ENCODE measurements around the gene CYP39A1.

The CYP39A1 gene

DNA sequence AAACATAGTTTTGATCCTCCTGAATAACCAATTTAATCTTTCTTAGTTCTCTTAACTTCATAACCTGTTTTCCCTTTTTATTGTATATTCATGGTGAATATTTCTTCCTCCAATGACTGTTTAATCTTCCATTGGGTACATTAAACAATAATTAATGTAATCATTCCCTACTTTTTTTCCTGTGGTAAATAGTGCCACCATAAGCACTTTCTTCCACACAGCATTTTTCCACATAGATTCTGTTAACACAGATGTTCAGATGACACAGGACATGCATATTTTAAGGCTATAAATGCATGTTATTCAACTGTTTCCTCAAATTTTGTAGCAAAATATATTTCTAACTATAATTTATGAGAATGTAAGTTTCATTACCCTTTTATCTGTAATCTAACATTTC, 61.9 kb downstream of the CYP39A1 start:
- DNase-seq (no peak), ATAC-seq (no peak)

DNA sequence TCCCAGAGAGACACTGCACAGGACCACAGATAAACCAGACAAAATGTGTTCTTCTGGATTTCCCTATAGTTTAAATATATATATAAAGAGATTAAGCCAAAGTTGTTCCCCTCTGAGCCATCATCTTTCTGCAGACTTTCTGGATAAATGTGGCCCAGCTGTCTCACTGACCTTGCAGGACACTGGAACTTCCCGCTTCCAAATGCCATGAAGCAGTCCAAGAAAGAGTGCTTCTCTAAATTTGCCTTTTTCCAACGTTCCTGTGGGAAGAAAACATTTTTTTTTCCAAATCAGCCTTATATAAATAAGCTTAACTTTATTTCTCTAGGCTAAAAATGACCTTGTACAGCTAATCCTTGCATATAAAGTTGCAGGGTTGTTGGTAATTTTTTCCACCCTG, 65.7 kb downstream of the CYP39A1 start:
- DNase-seq (no peak), ATAC-seq (no peak)

- ATAC-seq (no peak), DNase-seq (no peak)
Observed at GRCh38 chr6:46584586-46584985, 68.0 kb downstream of the CYP39A1 start.

GRCh38 chr6:46583721-46584120, 68.9 kb downstream of the CYP39A1 start:
- DNase-seq (no peak), ATAC-seq (no peak)

DNA sequence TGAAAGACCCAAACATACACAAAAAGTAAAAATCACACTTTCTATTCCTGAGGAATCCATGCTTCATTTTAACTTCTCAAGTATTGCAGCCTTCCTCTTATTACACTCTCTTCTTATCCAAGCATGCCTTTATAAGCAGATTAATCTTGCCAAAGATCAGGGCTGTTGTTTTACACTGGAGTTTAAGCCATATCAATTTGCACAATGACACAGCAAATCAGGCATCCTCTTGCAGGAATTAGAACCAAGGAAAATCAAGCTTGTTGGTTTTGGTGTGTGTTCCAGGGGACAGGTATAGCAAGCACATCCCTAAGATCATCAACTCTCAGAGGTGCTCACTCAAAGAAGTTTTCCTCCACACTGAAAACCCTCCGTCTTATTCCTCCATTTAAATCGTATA, 69.5 kb downstream of the CYP39A1 start:
- DNase-seq (no peak), ATAC-seq (no peak)

- no peak for DNase-seq
- no peak for ATAC-seq
Observed at GRCh38 chr6:46581459-46582177, 71.0 kb downstream of the CYP39A1 start.

- DNase-seq (no peak), ATAC-seq (no peak)
Observed at GRCh38 chr6:46575530-46575929, 77.1 kb downstream of the CYP39A1 start.

DNA sequence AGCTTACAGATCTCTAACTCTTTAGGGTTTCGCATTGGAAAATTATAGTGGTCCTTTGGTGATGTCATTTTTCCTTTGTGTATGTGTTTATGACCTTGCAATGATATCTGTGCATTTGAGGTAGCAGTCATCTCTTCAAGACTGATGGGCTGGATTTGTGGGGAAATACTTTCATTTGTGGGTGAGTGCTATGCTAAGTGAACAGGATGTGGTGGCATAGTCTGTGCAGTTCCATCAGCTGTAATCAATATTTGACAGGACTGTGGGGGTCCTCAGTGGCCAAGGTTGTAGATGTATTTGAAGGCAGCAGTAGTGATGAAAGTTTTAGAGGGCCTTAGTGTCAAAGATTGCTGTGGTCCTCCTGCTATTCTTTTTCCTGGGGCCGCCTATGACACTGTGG, 79.5 kb downstream of the CYP39A1 start:
- peak; percentile 57 for ATAC-seq
- no peak for DNase-seq

- DNase-seq (no peak), ATAC-seq (no peak)
Observed at GRCh38 chr6:46565531-46565930, 87.1 kb downstream of the CYP39A1 start.

DNA sequence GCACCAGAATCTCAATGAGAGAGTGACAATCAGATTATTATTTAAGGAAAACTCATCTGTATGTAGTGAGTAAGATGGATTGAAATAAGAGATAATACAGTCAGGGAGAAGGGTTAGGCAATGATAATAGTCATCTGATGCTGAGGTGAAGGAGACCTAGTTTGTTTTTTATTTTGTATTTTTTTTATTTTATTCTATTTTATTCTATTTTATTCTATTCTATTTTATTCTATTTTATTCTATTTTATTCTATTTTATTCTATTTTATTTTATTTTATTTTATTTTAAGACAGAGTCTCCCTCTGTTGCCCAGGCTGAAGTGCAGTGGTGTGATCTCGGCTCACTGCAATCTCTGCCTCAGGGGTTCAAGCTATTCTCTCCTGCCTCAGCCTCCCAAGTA, 88.7 kb downstream of the CYP39A1 start:
- ATAC-seq: no peak
- DNase-seq: no peak

DNA sequence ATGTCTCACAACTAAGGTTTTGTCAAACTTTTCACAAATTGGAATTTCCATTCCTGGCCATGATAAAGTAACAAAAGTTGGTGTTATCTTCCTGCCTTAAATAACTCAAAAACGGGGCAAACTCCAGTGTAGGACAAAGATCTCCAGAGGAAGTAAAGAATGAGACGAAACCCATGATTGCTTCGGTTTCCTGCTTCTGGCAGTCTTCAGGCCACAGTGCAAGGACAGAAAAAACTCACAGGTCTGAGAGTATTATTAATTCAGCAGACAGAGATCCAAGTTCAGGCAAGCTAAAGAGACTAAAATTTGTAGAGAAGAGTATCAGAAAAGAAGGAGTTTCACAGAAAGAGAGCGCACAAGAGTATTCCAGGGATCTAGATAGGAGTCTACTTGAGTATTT, 96.6 kb downstream of the CYP39A1 start:
- ATAC-seq: no peak
- DNase-seq: no peak

- ATAC-seq: no peak
- no peak for DNase-seq
Observed at GRCh38 chr6:46555129-46555528, 97.5 kb downstream of the CYP39A1 start.

GRCh38 chr6:46549155-46549554, 103.5 kb downstream of the CYP39A1 start:
- DNase-seq (no peak), ATAC-seq (no peak)

DNA sequence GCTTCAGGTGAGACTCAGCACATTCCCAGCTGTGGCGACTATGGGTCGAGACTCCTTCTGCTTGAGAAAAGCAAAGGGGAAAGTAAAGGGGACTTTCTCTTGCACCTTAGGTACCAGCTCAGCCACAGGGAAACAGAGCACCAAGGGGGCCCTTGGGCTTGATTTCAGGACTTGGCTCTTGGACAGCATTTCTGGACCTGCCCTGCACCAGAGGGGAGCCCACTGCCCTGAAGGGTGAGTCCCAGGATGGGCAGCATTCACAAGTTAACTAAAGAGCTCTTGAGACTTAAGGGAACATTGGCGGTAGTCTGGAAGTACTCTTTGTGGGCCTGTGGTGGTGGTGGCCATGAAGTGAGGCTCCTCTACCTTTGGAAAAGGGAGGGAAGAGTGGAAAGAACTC, 111.1 kb downstream of the CYP39A1 start:
- DNase-seq: no peak
- ATAC-seq: no peak

GRCh38 chr6:46539866-46540265, 112.8 kb downstream of the CYP39A1 start:
- ATAC-seq (no peak), DNase-seq (no peak)

GRCh38 chr6:46538800-46539480, 113.7 kb downstream of the CYP39A1 start:
- DNase-seq (no peak), ATAC-seq (no peak)

DNA sequence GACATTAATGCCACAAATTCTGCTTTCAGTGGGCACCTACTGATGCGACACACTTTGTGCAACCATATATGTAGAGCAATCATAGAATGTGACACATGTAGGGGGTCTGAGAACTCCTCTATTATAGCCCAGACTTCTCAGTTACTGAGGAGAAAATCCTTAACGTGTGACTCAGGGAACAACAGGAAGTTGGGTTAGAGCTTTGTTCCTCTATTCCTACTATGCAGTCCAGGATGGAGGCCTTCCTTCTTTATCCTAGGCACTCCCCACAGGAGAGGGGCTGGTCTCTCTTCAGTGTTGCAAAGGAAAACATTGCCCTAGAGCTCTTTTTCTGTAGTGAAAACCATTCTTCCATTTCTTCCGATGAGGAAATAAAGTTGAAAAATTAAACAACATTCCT, 121.7 kb downstream of the CYP39A1 start:
- DNase-seq (no peak), ATAC-seq (no peak)

DNA sequence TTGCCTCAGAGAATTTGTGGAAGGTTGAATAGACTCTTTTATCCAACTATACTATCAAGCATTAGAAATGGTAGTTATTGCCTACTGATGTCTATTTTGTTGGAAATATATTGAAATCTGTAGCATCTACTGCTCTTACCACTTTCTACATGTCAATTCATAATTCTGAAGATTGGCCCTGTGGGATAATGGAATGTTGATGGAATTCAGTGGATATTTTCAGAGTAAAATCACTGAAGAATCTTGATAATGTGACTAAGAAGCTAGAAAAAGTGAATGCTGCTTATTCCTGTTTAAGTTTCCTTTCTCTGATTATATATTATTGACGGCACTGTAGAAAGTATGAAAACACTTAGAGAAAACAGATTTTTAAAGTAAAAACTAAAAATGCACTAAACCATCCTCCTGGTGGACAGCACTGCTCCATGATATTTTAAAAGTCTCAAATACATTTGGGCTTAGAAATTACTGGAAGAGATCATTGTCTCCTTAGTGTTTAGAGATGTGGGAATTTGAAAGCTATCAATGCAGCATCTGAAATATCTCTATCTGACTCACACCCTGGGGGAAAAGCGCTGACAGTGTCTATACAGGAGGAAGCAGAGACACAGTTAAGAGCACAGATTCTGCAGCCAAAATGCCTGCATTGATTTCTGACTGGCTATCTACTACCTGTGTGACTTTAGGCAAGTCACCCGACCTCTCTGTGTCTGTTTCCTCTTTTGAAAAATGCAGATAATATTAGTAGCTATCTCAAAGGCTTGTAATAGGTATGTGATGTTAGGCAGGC, 123.5 kb downstream of the CYP39A1 start:
- no peak for DNase-seq
- ATAC-seq: no peak

DNA sequence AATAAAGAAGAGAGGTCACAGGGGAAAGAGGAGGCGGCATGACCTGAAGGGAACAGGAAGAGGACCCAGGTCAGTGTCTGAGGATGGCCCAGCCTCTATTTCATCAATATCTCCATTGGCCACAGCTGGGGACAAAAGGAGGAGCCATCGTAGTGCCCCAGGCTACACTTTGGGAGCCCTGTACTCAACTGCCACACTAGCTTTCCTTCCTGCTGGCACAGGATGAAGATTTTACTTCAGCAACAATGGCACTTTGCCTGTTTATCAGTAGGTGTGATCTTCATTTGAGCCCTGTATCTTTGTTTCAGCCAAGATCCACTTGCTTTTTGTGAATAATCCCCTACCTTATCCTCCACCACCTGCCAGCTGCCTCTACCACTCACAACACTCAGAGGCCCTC, 126.0 kb downstream of the CYP39A1 start:
- ATAC-seq (no peak), DNase-seq (no peak)

GRCh38 chr6:46525583-46525982, 127.0 kb downstream of the CYP39A1 start:
- DNase-seq (no peak), ATAC-seq (no peak)

GRCh38 chr6:46521464-46521971, 131.1 kb downstream of the CYP39A1 start:
- no peak for DNase-seq
- no peak for ATAC-seq

- ATAC-seq (no peak), DNase-seq (no peak)
Observed at GRCh38 chr6:46517202-46517601, 135.4 kb downstream of the CYP39A1 start.

- peak; percentile 6 for ATAC-seq
- DNase-seq: no peak
Observed at GRCh38 chr6:46513533-46513932, 139.1 kb downstream of the CYP39A1 start.

All from stimulated activated naive CD8-positive, alpha-beta T cell treated with anti-CD3 and anti-CD28 coated beads, Interleukin-15, Interleukin-2, amounts not matched to agents 100 U/mL and 50 U/mL, for 24 hours (primary cell).